ENCODE results near the gene TPCN1. TPM values are rescaled to one million over a fixed set of nuclear protein-coding genes. Genes with fewer than 3 reads are reported as not detected.

TPCN1 gene
- total RNA-seq, 1 experiment from 2014 or later: 18.4 TPM

DNA sequence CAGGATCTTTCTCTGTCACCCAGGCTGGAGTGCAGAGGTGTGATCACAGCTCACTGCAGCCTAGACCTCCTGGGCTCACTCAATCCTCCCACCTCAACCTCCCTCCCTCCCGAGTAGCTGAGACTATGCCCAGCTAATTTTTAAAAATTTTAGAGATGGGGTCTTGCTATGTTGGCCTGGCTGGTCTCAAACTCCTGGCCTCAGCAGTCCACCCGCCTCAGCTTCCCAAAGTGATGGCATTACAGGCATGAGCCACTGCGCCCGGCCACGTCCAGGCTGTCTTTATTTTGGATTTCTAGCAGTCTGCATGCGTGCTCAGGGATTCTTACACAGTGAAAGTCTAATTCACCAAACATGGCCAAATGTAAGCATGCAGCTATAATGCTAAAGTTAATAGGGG, 95.9 kb downstream of the TPCN1 start:
- H3K4me3 ChIP-seq: no peak overlapping the region
- H3K27ac ChIP-seq: no peak overlapping the region
- no peaks in the 10 kb centered on the region for H3K9me3 ChIP-seq (replicated peaks)
- peaks cover 9% of the 10 kb centered on the region for H3K36me3 ChIP-seq
- no peaks in the 10 kb centered on the region for H3K27me3 ChIP-seq
- no peaks in the 10 kb centered on the region for H3K4me1 ChIP-seq
- no peak for DNase-seq

DNA sequence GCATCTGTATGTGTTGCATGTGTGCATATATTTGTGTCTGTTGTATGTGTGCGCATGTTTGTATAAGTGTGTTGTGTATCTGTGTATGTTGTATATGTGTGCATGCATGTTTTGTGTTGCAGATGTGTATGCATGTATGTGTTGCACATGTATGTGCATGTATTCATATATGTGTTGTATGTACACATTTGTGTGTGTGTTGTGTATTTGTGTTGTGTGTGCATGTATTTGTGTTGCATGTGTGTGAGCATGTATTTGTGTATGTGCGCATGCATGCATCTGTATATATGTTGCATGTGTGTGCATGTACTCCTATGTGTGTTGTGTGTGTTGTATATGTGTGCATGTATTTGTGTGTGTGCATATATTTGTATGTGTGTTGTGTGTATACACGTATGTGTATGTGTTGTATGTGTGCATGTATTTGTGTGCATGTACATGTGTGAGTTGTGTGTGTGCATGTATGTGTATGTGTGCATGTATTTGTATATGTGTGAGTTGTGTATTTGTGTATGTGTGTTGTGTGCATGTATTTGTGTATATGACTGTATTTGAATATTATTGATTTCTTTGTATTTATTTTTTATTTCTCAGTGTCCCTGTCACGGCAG, 96.9 kb downstream of the TPCN1 start:
- Histone ChIP-seq H3K27me3 (no peaks in the 10 kb centered on the region), H3K36me3 (peaks cover 9% of the 10 kb centered on the region), H3K9me3 (replicated peaks) (no peaks in the 10 kb centered on the region), H3K4me1 (no peaks in the 10 kb centered on the region), H3K27ac (no peak overlapping the region), H3K4me3 (no peak overlapping the region)
- no peak for DNase-seq

DNA sequence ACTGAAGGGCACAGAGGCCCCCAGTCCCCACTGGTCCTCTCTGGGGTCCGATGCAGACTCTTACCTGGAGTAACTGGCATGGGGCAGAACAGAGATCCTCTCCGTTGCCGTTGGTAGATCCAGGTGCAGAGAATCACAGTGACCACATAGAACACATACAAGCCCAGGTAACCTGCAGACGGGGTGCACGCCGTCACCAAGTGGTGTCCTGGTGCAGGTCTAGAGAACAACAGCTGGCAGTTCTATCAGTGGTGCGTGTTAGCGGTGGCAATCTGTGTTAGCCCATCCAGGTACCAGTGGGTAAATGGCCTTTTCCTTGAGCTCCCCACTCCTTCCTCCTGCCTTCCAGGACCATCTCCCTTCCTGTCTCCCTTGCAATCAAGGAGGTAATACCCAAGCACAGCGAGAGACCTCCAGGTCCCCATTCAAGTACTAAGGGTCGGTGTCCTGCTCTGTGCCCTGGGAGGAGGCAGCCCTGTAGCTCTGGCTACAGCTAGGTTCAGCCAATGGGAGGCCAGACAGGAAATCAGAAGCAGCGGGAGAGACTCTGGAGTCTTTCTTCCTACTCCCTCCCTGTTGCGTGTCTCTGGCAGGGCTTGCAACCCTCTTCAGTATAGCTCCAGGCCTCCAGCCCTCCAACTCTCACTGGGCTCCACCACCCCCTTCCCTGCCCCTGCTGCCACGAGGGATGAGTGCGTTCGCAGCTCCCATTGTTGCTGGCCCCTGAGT, 97.8 kb downstream of the TPCN1 start:
- no peak overlapping the region for H3K27ac ChIP-seq
- peaks cover 9% of the 10 kb centered on the region for H3K36me3 ChIP-seq
- DNase-seq: no peak
- no peaks in the 10 kb centered on the region for H3K4me1 ChIP-seq
- H3K9me3 ChIP-seq (replicated peaks): no peaks in the 10 kb centered on the region
- no peaks in the 10 kb centered on the region for H3K27me3 ChIP-seq
- H3K4me3 ChIP-seq: no peak overlapping the region

DNA sequence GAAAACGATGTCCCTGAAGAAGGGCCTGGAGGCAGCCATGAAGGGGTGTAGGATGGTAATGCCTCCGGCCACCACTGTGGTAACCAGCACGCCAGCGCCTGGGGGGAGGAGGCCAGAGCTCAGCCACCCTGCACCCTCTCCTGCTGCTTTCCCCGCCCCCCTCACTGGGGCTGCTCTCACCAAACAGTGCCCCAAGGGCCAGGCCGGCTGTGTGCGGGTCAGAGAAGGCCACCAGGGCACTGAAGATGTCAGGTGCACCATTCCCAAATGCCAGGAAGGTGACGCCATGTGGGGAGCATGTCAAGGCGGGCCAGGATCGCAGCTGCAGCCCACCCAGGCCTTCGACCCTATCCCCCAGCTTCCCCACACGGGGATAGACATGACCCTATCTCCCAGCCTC, 99.1 kb downstream of the TPCN1 start:
- no peak for DNase-seq
- H3K27ac ChIP-seq: no peak overlapping the region
- H3K4me3 ChIP-seq: no peak overlapping the region

DNA sequence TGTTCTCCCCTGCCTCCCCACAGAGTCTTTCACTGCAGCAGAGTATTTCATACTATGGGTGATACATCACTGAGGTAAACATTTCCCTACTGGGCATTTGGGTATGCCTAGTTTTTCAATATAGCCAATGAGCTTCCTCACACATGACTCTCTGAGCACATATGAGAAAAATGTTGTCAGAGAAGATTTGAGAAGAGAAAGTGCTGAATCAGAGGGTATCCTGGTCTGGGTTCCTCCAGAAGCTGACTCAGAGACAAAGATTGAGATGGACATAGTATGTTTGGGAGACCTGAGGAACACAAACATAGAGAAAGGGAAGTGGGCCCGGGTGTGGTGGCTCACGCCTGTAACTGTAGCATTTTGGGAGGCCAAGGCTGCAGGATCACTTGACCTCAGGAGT, 101.1 kb downstream of the TPCN1 start:
- peaks cover 9% of the 10 kb centered on the region for H3K36me3 ChIP-seq
- DNase-seq: no peak
- no peaks in the 10 kb centered on the region for H3K9me3 ChIP-seq (replicated peaks)
- H3K4me1 ChIP-seq: no peaks in the 10 kb centered on the region
- H3K27me3 ChIP-seq: no peaks in the 10 kb centered on the region
- H3K27ac ChIP-seq: no peak overlapping the region
- no peak overlapping the region for H3K4me3 ChIP-seq

More for the DNA sequence above, 99.1 kb downstream of the TPCN1 start:
- Histone ChIP-seq H3K27me3 (no peaks in the 10 kb centered on the region), H3K4me1 (no peaks in the 10 kb centered on the region), H3K9me3 (replicated peaks) (no peaks in the 10 kb centered on the region), H3K36me3 (peaks cover 9% of the 10 kb centered on the region)

DNA sequence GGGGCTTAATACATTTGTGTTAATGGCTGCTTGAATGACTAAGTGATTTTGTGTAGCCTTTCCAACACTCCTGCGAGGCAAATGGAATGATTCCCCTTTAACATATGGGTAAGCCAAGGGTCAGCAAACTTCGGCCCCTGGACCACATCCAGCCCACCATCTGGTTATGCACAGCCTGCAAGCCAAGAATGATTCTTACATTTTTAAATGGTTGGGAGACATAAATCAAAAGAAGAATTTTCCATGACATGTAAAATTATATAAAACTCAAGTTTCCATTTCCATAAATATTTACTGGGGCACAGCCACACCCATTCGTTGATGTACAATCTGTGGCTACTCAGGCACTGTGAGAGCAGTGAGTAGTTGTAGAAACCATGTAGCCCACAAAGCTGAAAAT, 104.7 kb downstream of the TPCN1 start:
- Histone ChIP-seq H3K9me3 (replicated peaks) (no peaks in the 10 kb centered on the region), H3K27ac (no peak overlapping the region), H3K4me3 (no peak overlapping the region), H3K4me1 (no peaks in the 10 kb centered on the region), H3K36me3 (no peaks in the 10 kb centered on the region), H3K27me3 (no peaks in the 10 kb centered on the region)
- no peak for DNase-seq

DNA sequence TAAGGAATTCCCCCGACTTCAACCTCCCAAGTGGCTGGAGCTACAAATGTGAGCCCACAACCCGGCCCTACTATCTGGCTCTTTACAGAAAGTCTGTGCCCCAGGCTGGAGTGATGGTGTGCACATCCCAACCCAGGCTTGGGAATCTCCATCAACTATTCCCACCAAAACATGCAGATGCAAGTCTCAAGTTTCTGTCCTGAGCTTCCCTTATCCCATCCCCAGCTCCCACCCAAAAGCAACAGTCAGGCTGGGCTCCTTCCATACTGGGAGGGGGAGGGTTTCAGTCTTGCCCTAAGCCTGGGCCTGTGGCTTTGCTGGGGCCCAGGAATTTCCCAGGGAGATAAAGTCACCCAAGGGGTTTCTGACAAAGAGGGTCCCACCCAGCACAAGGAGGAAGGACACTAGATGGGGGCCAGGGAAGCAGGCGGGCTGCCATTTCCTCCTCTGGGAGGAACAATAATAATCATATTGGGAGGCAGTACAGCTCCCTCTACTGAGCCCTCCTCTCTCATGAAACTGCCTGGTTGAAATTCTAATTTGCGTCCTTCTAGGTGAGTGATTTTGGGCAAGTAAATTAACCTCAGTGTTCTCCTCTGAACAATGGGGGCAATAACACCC, 105.6 kb downstream of the TPCN1 start:
- H3K36me3 ChIP-seq: no peaks in the 10 kb centered on the region
- no peaks in the 10 kb centered on the region for H3K4me1 ChIP-seq
- no peak for DNase-seq
- H3K27me3 ChIP-seq: no peaks in the 10 kb centered on the region
- H3K27ac ChIP-seq: no peak overlapping the region
- H3K4me3 ChIP-seq: no peak overlapping the region
- H3K9me3 ChIP-seq (replicated peaks): no peaks in the 10 kb centered on the region

DNA sequence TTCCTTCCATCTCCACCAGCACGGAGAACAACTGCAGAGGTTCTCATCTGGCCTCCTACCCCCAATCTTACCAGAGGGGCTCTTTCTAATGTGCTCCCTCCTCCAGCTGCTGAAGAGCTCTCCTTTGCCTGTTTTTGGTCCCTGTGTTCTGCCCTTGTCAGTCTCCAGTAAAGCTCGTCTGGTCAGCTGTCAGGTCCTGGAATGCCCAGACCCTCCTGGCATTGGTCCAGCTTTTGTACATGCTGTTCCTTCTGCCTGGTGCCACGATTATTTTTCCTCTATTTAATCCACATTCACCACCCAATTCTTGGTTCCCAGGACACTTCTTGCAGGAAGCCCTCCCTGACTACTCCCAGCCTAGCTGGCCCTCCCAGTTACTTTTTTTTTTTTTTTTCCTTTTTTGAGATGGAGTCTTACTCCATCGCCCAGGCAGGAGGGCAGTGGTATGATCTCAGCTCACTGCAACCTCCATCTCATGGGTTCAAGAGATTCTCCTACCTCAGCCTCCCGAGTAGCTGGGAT, 107.2 kb downstream of the TPCN1 start:
- H3K9me3 ChIP-seq (replicated peaks): no peaks in the 10 kb centered on the region
- no peaks in the 10 kb centered on the region for H3K36me3 ChIP-seq
- peak; percentile 25 to 51 for DNase-seq
- no peaks in the 10 kb centered on the region for H3K27me3 ChIP-seq
- H3K4me1 ChIP-seq: 0 out of 2 replicates have a peak, but pooled peaks cover 2% of the 10 kb centered on the region
- no peak overlapping the region for H3K4me3 ChIP-seq
- H3K27ac ChIP-seq: no peak overlapping the region

DNA sequence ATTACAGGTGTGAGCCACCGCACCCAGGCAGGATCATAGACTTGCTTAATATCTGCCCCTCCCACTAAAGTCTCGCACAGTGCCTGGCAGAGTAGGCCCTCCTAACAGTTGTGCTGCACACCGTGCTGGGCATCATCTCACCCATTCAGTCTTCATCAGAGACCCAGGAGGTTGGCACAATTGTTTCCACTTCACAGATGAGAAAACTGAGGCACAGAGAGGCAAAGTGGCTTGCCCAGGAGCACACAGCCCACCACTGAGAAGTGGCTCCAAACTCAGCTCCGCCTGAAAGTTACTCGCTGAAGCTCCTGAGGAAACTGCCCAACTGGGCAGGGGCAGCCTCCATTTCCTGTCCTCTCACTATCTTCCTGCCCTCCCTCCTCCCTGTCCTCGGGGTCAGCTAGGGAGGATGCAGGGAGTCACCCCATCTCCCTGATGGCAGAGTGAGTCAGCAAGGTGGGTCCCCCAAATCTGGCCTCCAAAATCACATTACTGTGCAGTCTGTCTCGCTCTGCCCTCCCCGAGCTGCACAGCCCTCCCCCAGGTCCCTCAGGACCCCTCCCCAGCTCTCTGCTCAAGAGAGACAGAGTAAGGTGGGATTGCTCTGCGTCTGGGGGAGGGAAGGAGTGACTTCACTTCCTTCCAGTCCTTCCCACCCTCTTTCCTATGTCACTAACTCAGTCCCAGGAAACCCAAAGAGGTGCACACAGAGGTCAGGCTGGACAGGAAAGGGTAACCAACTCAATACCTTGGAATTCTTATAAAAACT, 107.9 kb downstream of the TPCN1 start:
- no peak for DNase-seq
- Histone ChIP-seq H3K4me1 (0 out of 2 replicates have a peak, but pooled peaks cover 2% of the 10 kb centered on the region), H3K36me3 (no peaks in the 10 kb centered on the region), H3K4me3 (no peak overlapping the region), H3K27ac (no peak overlapping the region), H3K9me3 (replicated peaks) (no peaks in the 10 kb centered on the region), H3K27me3 (no peaks in the 10 kb centered on the region)

DNA sequence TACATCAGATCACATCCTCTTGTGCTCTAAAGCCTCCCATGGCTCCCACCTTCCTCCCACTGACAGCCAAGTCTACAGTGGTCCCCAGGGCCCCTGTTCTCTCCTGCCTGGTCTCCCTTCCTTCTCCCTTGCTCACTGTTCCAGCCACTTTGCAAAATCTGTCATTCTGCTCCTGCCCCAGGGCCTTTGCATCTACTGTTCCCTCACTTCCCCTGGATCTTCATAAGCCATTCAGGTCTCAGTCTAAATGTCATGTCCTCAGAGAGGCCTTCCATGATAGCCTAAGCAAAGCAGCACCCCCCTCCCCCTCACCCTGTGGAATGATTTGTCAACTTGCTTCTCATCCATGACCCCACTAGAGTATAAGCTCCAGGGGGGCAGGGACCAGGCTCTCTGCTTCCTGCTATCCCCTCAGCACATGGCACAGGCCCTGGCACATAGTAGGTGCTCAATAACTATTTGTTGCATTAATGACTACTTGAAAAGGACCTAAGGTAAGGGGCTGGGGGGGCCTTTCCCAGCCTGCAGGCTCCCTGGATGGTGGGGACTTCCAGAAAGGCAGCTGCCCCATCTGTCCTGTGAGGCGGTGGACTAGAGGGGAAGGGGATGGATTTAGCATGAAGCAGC, 108.6 kb downstream of the TPCN1 start:
- Histone ChIP-seq H3K4me1 (0 out of 2 replicates have a peak, but pooled peaks cover 2% of the 10 kb centered on the region), H3K9me3 (replicated peaks) (no peaks in the 10 kb centered on the region), H3K36me3 (no peaks in the 10 kb centered on the region), H3K27ac (no peak overlapping the region), H3K27me3 (no peaks in the 10 kb centered on the region), H3K4me3 (no peak overlapping the region)
- no peak for DNase-seq

DNA sequence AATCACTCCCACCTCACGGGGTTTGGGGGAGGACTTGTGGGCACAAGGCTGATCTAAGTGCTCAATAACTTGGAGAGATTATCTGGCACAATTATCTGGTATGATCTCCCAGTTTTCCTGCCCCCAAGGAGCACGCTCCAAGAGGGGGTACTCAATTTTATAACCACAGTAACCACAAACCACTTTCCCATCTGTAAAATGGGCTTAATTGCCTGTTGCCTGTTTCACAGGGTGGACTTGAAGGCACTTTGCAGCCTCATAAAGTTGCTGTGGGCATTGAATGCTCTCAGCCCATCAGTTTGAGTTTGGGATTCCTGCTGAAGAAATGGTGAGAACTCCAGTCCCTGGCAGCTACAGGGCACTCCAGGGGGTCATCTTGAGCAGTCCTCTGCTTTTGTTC, 109.2 kb downstream of the TPCN1 start:
- Histone ChIP-seq H3K4me1 (0 out of 2 replicates have a peak, but pooled peaks cover 2% of the 10 kb centered on the region), H3K9me3 (replicated peaks) (no peaks in the 10 kb centered on the region), H3K27me3 (no peaks in the 10 kb centered on the region), H3K36me3 (no peaks in the 10 kb centered on the region), H3K27ac (no peak overlapping the region), H3K4me3 (no peak overlapping the region)
- no peak for DNase-seq

DNA sequence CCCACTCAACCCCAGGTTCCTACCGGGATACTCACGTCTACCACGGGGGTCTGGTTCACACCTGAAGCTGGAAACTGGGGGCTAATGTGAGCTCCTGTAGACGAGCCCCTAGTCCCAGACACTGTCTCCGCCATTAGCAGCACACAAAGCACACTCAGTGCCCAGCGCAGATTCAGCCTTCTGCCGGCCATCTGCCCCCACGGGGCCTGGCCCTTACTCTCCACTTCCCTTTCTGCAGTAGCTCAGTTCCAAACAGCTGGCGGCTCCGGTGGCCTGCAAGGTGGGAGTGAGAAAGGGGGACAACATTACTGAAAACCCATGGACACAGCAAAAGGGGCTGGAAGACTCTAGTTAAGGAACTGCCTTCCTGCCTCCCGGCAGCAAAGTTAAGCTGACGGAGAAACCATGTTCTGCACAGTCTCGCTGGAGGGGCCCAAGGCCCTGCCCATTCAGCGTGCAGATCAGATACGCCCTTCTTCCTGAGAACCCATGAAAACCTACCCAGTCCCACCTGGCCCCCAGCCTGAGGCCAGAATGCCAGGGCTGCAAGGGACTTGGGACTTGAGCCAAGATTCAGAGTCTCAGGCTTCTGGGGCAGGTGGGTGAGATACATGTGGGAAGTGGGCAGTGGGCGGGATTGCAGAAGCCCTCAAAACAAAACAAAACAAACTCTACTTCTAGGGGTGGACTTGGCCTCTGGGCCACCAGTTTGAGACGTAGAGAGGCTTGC, 111.6 kb downstream of the TPCN1 start:
- H3K27ac ChIP-seq: no peak overlapping the region
- H3K36me3 ChIP-seq: no peaks in the 10 kb centered on the region
- H3K27me3 ChIP-seq: no peaks in the 10 kb centered on the region
- H3K9me3 ChIP-seq (replicated peaks): no peaks in the 10 kb centered on the region
- DNase-seq: peak in 1 of 2 experiments; percentile 21
- H3K4me1 ChIP-seq: 0 out of 2 replicates have a peak, but pooled peaks cover 2% of the 10 kb centered on the region
- no peak overlapping the region for H3K4me3 ChIP-seq

DNA sequence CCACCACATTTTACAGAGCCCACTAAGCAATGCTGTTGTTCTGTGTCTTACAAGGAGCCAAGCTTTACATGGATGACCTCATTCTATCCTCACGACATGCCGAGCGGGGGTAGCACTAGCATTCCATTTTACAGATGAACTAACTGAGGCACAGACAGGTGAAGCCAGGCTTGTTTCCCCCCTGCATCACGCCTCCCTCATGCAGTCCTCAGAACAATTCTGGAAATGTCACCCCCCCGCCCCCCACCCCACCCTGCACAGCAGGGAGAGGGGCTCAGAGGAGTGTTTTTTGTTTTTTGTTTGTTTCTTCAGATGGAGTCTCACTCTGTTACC, 112.1 kb downstream of the TPCN1 start:
- Histone ChIP-seq H3K4me3 (no peak overlapping the region), H3K36me3 (no peaks in the 10 kb centered on the region), H3K9me3 (replicated peaks) (no peaks in the 10 kb centered on the region), H3K27ac (no peak overlapping the region), H3K27me3 (no peaks in the 10 kb centered on the region), H3K4me1 (0 out of 2 replicates have a peak, but pooled peaks cover 2% of the 10 kb centered on the region)
- no peak for DNase-seq

All from SJCRH30 (cell line).